LNCaP clone FGC (cell line): ENCODE measurements around the gene TUBB1.

Experiments
- DNase-seq: peaks from one replicate; pipeline ENCODE4 v3.0.0-alpha.2; 2011; ENCODE audit warnings: low read depth
- H3K4me3 ChIP-seq: 2 replicates; pipeline ENCODE4 v1.5.1; 2011; ENCODE audit warnings: mild to moderate bottlenecking, low read depth, low read length, control low read depth
- CTCF ChIP-seq: IDR thresholded peaks from 2 replicates; pipeline ENCODE4 v1.5.1; 2012; ENCODE audit warnings: mild to moderate bottlenecking; ENCODE audit not compliant: control insufficient read depth, insufficient read depth; ENCODE audit errors: extremely low read depth

Gene TUBB1

GRCh38 chr20:59025086-59025485, 5.9 kb downstream of the TUBB1 start:
- DNase-seq = no peak
- H3K4me3 ChIP-seq = no peak overlapping the region
- TF ChIP-seq CTCF = no peak

- TF ChIP-seq CTCF = no peak
- no peak overlapping the region for H3K4me3 ChIP-seq
- DNase-seq = no peak
These were observed 6.3 kb downstream of the TUBB1 start for GRCh38 chr20:59025511-59025910.

GRCh38 chr20:59026904-59027740, 7.9 kb downstream of the TUBB1 start:
- TF ChIP-seq CTCF = no peak
- no peak overlapping the region for H3K4me3 ChIP-seq
- no peak for DNase-seq

GRCh38 chr20:59027741-59028320, 8.6 kb downstream of the TUBB1 start:
- DNase-seq = no peak
- no peak for TF ChIP-seq CTCF
- H3K4me3 ChIP-seq = no peak overlapping the region

GRCh38 chr20:59028812-59029211, 9.6 kb downstream of the TUBB1 start:
- TF ChIP-seq CTCF = no peak
- DNase-seq = no peak
- no peak overlapping the region for H3K4me3 ChIP-seq

GRCh38 chr20:59030911-59031563, 11.8 kb downstream of the TUBB1 start:
- no peak for TF ChIP-seq CTCF
- DNase-seq = no peak
- peak overlapping the region; percentile 80 for H3K4me3 ChIP-seq
